Activated gamma-delta T cell (primary cell): ENCODE data around the gene MYNN.

Experiments
- DNase-seq: peaks from one replicate; lab custom pipeline; 2025; lab: John Stamatoyannopoulos, UW

The MYNN gene

GRCh38 chr3:169777822-169778221, 4.6 kb downstream of the MYNN start:
- no peak for DNase-seq

DNA sequence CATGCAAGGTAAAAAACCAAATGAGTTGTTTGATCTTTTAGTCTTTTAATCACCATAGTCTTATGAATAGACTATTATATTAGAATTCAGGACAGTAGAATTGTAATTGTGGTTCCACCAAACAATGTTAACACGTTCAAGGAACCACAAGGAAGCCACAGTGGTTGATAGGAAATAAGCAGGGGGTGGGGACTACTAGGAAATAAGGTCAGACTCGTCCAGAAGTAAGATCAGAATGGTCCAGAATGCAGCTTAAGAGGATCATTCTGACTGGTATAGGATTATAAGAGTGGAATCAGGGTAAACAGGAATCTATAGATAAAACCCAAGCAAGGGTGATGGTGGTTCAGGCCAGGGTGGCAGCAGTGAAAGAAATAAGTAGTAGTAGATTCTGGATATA, 7.5 kb downstream of the MYNN start:
- no peak for DNase-seq

DNA sequence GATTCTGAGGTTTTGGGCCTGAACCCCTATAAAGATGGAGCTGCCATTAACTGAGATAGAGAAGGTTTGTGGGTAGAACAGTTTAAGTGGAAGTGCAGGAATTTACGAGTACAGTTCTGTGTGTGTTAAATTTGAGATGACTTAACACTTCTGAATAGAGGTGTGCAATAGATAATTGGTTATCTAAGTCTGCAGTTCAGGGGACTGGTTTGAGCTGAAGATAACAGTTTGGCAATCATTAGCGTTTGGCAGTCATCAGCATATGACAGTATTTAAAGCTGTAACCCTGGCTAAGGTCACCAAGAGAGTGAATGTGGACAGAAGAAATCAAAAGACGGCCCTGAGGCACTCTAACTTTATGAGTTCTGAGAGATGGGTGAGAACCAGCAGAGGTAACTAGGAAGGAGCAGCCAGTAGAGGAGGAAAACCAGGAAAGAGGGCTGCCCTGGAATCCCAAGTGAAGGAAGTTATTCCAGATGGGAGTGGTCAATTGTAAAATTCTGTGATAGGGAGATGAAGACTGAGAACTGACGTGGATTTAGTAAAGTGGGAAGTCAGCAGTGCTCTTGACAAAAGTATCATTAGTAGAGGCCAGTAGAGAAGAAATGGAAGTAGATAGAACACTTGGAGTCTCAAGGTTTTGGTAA, 8.1 kb downstream of the MYNN start:
- no peak for DNase-seq

- DNase-seq: no peak
Observed at GRCh38 chr3:169787120-169787519, 13.9 kb downstream of the MYNN start.

DNA sequence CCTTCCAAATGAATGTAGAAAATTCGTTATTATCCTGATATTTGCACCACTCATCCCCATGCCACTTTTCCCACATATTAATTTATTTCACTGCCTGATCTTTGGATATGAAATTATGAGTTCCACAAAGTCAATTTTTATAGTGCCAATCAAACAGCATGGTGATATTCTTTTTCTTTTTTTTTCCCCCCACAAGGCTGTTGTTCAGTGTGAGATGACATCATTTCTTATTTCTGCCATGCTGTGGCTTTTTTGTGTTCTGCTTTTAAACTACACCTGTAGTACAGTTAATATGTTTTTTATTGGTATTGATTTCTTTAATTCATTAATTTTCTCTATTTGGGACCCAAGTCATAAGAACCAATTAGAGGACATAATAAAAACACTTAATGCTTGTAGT, 14.6 kb downstream of the MYNN start:
- no peak for DNase-seq

- DNase-seq: no peak
Observed at GRCh38 chr3:169790219-169790618, 17.0 kb downstream of the MYNN start.

GRCh38 chr3:169790687-169791429, 17.7 kb downstream of the MYNN start:
- DNase-seq: no peak

DNA sequence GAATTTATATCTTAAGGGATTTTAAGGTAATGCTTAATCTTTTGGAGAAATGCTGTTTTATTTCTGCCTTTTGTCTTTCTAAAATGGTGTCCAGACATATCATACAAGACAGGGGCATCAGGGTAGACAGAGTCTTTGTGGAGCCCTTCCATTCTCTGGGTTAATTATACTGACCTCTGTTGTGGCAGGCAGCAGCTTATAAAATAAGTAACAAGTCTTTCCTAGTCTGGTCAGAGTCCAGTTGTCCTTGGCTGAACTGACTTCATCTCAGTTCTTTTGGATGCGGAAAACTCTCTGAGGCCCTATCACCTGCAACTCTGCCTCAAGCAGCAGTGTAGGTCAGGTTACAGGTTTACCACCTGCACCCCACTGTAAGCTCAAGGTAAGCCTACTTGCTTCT, 19.2 kb downstream of the MYNN start:
- no peak for DNase-seq

- DNase-seq: no peak
Observed at GRCh38 chr3:169804681-169805080, 31.5 kb downstream of the MYNN start.

DNA sequence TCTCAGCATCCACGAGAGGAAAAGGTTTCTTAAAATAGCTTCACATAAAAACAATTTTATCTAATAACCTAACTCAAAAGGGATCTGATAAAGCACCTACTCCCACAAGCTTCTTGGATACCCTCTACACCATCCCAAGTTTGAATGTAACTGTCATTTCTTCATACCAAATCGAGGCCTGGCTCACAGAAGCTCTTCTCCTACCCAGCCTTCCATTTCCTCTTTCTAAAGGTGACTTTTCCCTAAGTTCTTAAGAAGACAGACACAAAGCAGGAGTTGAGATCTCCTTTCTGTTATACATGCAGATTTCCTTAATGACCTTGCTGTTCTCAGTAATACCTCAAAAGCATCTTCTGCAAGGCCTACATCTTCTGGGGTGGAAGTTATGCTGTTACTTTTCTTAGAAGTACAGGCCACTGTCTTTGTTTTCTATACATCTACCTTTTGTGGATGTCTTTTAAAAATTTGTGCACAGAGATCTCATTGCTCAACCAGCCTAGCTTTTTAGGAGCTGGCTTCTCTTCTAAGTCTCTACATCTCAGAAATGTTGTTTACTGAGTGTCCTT, 36.1 kb downstream of the MYNN start:
- DNase-seq: no peak

GRCh38 chr3:169811631-169812331, 38.6 kb downstream of the MYNN start:
- no peak for DNase-seq

DNA sequence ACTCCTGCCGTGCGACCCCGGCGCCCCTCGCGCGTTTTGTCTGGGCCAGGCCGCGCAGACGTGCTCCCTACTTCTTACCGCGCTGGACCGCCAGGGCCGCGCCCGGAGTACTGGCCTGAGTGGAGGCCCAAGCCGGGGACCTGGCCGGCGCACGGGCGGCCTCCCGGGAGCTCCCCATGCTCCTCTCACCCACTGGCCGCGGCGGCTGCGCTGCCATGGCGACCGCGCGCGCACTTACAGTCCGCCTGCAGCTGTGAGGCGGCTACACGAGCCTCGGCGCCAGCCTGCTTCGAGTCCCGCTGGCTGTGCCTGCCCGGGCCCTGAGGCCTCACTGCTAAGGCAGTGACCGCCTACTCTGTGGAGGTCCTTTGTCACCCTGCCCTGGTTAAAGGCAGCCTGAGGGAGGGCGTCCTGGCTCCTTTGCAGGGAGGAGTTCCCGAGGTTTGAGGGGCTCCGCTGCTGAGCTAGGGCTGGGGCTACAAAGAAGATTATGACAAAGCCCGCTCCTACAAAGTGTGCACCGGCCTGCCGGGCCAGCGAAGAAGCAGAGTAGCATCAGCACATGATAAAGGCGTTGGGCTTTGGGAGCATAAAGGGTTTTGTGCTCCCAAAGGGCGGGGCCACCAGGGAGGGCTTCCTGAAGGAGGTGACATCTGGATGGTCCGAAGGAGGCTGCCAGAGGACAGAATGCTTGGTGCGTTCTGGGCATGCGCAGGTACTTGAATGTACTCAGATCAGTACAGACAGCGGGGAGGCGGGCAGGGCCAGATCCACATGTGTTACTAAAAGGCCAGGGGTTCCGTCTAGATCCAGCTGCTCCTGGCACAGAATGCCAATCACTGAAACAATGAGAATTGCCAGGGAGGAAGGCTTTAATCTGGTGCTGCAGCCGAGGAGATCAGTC, 39.4 kb downstream of the MYNN start, which contains the start of the genes LRRC34 and LRRIQ4:
Gene LRRC34, minus strand, starts transcription at position 573 of the 904 bp plus-strand sequence. Its CDS starts 356 bp downstream, at position 217.
Gene LRRIQ4, plus strand, starts transcription at position 539 of the 904 bp plus-strand sequence. CDS start 9,052 bp downstream, outside the sequence.
- peak; percentile 19 for DNase-seq

GRCh38 chr3:169813278-169813677, 40.1 kb downstream of the MYNN start:
- DNase-seq: no peak

DNA sequence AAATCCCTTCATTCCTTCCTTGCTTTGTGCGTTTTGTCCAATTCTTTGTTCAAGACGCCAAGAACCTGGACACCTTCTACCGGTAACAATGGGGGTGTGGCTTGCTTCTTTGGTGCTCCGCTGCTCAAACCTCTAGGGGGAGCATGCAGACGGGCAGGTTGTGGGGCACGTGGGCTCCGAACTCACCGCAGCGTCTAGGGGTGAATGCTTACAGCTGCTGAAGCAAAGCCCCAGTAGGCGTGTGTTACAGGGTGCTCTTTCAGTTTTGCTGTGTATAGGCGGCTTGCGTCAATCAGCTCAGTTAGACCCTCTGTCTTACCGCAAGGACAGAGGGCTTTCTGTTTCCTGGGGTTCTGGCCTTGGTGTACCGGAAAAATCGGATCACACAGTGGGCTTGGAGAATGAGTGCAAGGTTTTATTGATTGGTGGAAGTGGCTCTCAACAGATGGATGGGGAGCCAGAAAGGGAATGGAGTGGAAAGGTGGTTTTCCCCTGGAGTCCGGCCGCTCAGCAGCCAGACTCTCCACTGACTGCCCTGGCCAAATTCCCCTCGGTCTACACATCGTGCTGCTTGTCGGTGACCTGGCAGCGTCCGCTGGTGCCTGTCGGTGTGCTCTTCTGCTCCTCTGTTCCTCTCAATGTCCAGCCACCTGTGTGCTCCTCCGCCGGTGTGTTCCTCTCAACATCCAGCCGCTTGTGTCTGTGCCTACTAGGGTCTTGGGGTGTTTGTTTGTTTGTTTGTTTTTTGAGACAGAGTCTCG, 40.7 kb downstream of the MYNN start:
- peak; percentile 23 for DNase-seq

DNA sequence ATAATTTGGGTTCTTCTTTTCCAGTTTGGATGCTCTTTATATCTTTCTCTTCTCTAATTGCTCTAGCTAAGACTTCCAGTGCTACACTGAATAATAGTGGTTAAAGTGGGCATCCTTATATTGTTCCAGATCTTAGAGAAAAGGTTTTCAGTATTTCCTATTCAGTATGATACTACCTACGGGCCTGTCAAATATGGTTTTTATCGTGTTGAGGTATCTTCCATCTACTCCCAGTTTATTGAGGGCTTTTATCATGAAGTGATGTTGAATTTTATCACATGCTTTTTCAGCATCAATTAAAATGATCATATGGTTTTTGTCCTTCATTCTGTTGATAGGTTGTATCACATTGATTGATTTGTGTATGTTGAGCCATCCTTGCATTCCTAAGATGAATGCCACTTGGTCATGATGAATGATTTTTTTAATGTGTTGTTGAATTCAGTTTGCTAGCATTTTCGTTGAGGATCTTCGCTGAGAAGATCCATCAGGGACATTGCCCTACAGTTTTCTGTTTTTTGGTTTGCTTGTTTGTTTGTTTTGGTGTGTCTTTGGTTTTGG, 42.5 kb downstream of the MYNN start:
- DNase-seq: no peak

DNA sequence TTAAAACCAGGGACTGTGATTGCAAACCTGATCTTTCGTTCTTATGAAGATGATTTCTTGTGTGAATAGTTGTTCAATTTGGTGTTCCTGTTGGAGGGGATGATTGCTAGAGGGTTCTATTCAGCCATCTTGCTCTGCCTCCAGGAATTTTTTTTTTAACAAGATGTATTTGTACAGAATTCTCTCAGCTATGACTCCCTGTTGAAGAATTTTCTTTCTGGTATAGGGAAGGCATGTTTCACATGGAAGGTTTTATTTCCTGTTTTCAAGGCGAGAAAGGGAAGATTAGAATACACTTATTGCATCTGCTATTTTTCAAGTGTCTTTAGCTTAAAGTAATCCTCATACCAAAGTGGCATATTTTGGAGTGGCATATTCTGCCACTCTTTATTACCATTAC, 45.1 kb downstream of the MYNN start:
- no peak for DNase-seq

DNA sequence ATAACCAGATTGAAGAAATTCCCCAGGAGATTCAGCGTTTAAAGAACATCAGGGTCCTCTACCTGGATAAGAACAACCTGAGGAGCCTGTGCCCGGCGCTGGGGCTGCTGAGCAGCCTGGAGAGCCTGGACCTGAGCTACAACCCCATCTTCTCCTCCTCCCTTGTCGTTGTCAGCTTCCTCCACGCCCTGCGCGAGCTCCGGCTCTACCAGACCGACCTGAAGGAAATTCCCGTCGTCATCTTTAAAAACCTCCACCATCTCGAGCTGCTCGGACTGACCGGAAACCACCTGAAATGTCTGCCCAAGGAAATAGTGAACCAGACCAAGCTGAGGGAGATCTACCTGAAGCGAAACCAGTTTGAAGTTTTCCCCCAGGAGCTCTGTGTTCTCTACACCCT, 48.9 kb downstream of the MYNN start:
- no peak for DNase-seq

DNA sequence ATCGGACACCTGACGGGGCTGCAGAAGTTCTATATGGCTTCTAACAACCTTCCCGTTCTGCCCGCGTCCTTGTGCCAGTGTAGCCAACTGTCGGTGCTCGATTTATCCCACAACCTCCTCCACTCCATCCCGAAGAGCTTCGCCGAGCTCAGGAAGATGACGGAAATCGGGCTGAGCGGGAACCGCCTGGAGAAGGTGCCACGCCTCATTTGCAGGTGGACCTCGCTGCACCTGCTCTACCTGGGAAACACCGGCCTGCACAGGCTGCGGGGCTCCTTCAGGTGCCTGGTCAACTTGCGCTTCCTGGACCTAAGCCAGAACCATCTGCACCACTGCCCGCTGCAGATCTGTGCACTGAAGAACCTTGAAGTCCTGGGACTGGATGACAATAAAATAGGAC, 49.3 kb downstream of the MYNN start:
- no peak for DNase-seq

DNA sequence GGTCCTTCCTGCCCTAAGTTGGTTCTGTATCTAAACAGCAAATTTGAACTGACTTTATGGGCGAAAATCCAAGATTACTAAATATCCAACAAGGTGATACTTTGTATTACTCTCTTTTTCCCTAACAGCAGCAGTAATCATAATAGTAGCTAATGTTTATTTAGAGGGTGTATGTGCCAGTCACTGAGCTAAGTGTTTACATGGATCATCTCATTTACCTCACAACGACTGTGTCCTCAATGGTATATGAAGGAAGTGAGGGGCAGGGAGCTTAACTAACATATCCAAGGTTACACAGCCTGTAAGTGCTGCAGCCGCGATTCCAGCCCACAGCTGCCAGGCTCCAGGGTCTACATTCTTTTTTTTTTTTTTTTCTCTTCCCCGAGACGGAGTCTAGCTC, 49.8 kb downstream of the MYNN start:
- no peak for DNase-seq

DNA sequence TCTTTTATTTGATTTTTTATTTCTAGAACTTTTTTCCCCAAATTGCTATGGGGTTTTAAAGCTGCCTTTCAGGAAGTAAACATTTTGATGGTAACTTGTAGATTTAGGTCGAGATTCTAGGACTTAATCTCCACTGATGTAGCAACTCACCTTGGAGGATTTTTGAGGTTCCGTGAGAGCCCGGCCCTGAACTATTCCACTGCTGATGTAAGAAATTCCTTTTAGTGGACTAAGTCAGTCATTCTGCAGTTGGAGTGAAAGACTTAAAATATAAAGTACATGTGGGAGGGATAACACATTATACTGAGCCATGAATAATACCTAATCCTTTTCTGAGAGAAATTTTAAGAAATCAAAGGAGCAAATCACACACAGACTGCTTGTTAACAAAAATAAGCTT, 52.1 kb downstream of the MYNN start:
- no peak for DNase-seq
